ENCODE data around the gene UBFD1.

GRCh38 chr16:23572394-23572793, 14.9 kb downstream of the UBFD1 start:
- TF ChIP-seq POLR2A (IDR thresholded peaks at IDR 0.05), result no peak
- no peak for TF ChIP-seq CTCF (IDR thresholded peaks at IDR 0.05 in 8 of 11, conservative IDR thresholded peaks at IDR 0.05 in 3 of 11)

Measured in spleen (tissue), 7 donors.